IMR-90 (cell line): ENCODE data around the gene PYROXD2. TPM values are rescaled to one million over a fixed set of nuclear protein-coding genes. Genes with fewer than 3 reads are reported as not detected.

Experiments used
- ATAC-seq: fragments of 200-7000 bp; cut with Tn5 transposase; 2 replicates; pipeline ENCODE4 v1.9.1; 2020; ENCODE audit warnings: low read depth, mild to moderate bottlenecking, moderate library complexity
- BruUV-seq: library from RNA; stranded (reverse); fragments of 400-500 nt; replicated peaks from 2 replicates; lab custom pipeline; 2021; lab: Mats Ljungman, UMichigan
- CTCF ChIA-PET: fragments of 300-600 bp; formaldehyde crosslinking; extraction: SDS; loops from one replicate; lab custom pipeline; 2021; ENCODE audit warnings: antibody characterized with exemption; lab: Yijun Ruan, JAX
- POLR2A ChIA-PET: fragments of 300-600 bp; sonication (Branson Sonifier 250); formaldehyde crosslinking; loops from one replicate; lab custom pipeline; 2022; ENCODE audit warnings: antibody characterized with exemption; ENCODE audit not compliant: unreplicated experiment; lab: Charles Lee
- DNase-seq: peaks from one replicate; pipeline ENCODE4 v3.0.0; 2013
- H2AFZ ChIP-seq: replicated peaks from 2 replicates; pipeline ENCODE3; 2013; ENCODE audit warnings: low read length, mild to moderate bottlenecking; ENCODE audit not compliant: poor library complexity
- H2AK5ac ChIP-seq: 2 replicates; pipeline ENCODE4 v1.6.1; 2013; ENCODE audit warnings: low read depth, low read length, inconsistent platforms
- H2AK9ac ChIP-seq: replicated peaks from 2 replicates; pipeline ENCODE3; 2013; ENCODE audit warnings: mild to moderate bottlenecking, low read depth, low read length, moderate library complexity; ENCODE audit not compliant: poor library complexity
- H2BK120ac ChIP-seq: 2 replicates; pipeline ENCODE4 v1.6.1; 2013; ENCODE audit warnings: low read depth, low read length, inconsistent platforms
- H2BK15ac ChIP-seq: 3 replicates; pipeline ENCODE4 v1.6.1; 2013; ENCODE audit warnings: low read depth, low read length, inconsistent platforms
- H2BK20ac ChIP-seq: 2 replicates; pipeline ENCODE4 v1.6.1; 2013; ENCODE audit warnings: low read depth, mild to moderate bottlenecking, inconsistent platforms, low read length, moderate library complexity
- H2BK5ac ChIP-seq: 2 replicates; pipeline ENCODE4 v1.6.1; 2013; ENCODE audit warnings: mild to moderate bottlenecking, low read depth, low read length, inconsistent platforms; ENCODE audit not compliant: poor library complexity, severe bottlenecking
- H3K14ac ChIP-seq: replicated peaks from 2 replicates; pipeline ENCODE4 v1.6.1; 2013; ENCODE audit warnings: low read depth, low read length, inconsistent platforms
- H3K18ac ChIP-seq: 2 replicates; pipeline ENCODE4 v1.6.1; 2013; ENCODE audit warnings: low read depth, low read length, control low read depth
- H3K23ac ChIP-seq: 2 replicates; pipeline ENCODE4 v1.6.1; 2013; ENCODE audit warnings: low read depth, low read length, inconsistent platforms
- H3K27ac ChIP-seq: 2 replicates; pipeline ENCODE4 v1.5.1; 2013; ENCODE audit warnings: mild to moderate bottlenecking, control low read depth, low read length; ENCODE audit not compliant: insufficient read depth
- H3K27me3 ChIP-seq: 2 replicates; pipeline ENCODE4 v1.6.1; 2013; ENCODE audit warnings: low read length; ENCODE audit not compliant: control insufficient read depth, insufficient read depth
- H3K36me3 ChIP-seq: 2 replicates; pipeline ENCODE4 v1.6.1; 2013; ENCODE audit warnings: low read length, mixed read lengths; ENCODE audit not compliant: control insufficient read depth, insufficient read depth
- H3K4ac ChIP-seq: 2 replicates; pipeline ENCODE4 v1.6.1; 2013; ENCODE audit warnings: low read depth, low read length, inconsistent platforms
- H3K4me1 ChIP-seq: 2 replicates; pipeline ENCODE4 v1.6.1; 2013; ENCODE audit warnings: low read length, mixed read lengths; ENCODE audit not compliant: control insufficient read depth, insufficient read depth
- H3K4me2 ChIP-seq: 2 replicates; pipeline ENCODE4 v1.6.1; 2013; ENCODE audit warnings: low read depth, mild to moderate bottlenecking, control low read depth, low read length, moderate library complexity
- H3K4me3 ChIP-seq: 2 replicates; pipeline ENCODE4 v1.5.1; 2013; ENCODE audit warnings: low read depth, mild to moderate bottlenecking, control low read depth, low read length, moderate library complexity; ENCODE audit not compliant: insufficient read depth
- H3K56ac ChIP-seq: 2 replicates; pipeline ENCODE4 v1.6.1; 2013; ENCODE audit warnings: low read length, inconsistent platforms; ENCODE audit not compliant: insufficient read depth; ENCODE audit errors: extremely low read depth
- H3K79me1 ChIP-seq, 2 experiments: 2 replicates each; pipeline ENCODE4 v1.6.1; 2013; ENCODE audit warnings: low read length in 2 of 2, inconsistent platforms in 1 of 2, low read depth in 1 of 2
- H3K9ac ChIP-seq: 2 replicates; pipeline ENCODE4 v1.6.1; 2013; ENCODE audit warnings: low read depth, low read length, control low read depth
- H3K9me1 ChIP-seq: 2 replicates; pipeline ENCODE4 v1.6.1; 2013; ENCODE audit warnings: low read length, inconsistent platforms; ENCODE audit not compliant: insufficient read depth
- H3K9me3 ChIP-seq: 2 replicates; pipeline ENCODE4 v1.6.1; 2013; ENCODE audit warnings: low read length; ENCODE audit not compliant: control insufficient read depth, insufficient read depth
- H4K20me1 ChIP-seq: 2 replicates; pipeline ENCODE4 v1.6.1; 2013; ENCODE audit warnings: low read length, inconsistent platforms; ENCODE audit not compliant: insufficient read depth
- H4K5ac ChIP-seq: 2 replicates; pipeline ENCODE4 v1.6.1; 2013; ENCODE audit warnings: mild to moderate bottlenecking, low read depth, low read length, control low read depth
- H4K8ac ChIP-seq, 2 experiments: 2 replicates each; pipeline ENCODE4 v1.6.1; 2013; ENCODE audit warnings: low read depth in 2 of 2, low read length in 2 of 2, control low read depth in 1 of 2, inconsistent platforms in 1 of 2
- H4K91ac ChIP-seq: 2 replicates; pipeline ENCODE4 v1.6.1; 2013; ENCODE audit warnings: low read depth, low read length, inconsistent platforms; ENCODE audit not compliant: insufficient read depth
- CEBPB ChIP-seq: IDR thresholded peaks from 2 replicates; pipeline ENCODE4 v1.6.1; 2012; ENCODE audit warnings: low read depth, low read length, improper control_type of control experiment
- CHD1 ChIP-seq: IDR thresholded peaks from 2 replicates; pipeline ENCODE4 v1.6.1; 2012; ENCODE audit warnings: low read depth, low read length, improper control_type of control experiment
- ELK1 ChIP-seq: fragments of 150-350 bp; IDR thresholded peaks from 2 replicates; pipeline ENCODE4 v1.6.1; 2016; ENCODE audit warnings: low read depth, mild to moderate bottlenecking, low read length, moderate library complexity, borderline replicate concordance
- FOS ChIP-seq: fragments of 150-350 bp; IDR thresholded peaks from 2 replicates; pipeline ENCODE4 v1.6.1; 2016; ENCODE audit warnings: low read depth, low read length
- MAFK ChIP-seq: IDR thresholded peaks from 2 replicates; pipeline ENCODE4 v1.6.1; 2012; ENCODE audit warnings: low read depth, low read length, improper control_type of control experiment
- MAZ ChIP-seq: IDR thresholded peaks from 2 replicates; pipeline ENCODE4 v1.6.1; 2012; ENCODE audit warnings: low read depth, mild to moderate bottlenecking, low read length, improper control_type of control experiment, moderate library complexity, borderline replicate concordance
- MXI1 ChIP-seq: IDR thresholded peaks from 2 replicates; pipeline ENCODE4 v1.6.1; 2012; ENCODE audit warnings: low read depth, mild to moderate bottlenecking, low read length, moderate library complexity, borderline replicate concordance
- POLR2A ChIP-seq: IDR thresholded peaks from 2 replicates; pipeline ENCODE4 v1.6.1; 2012; ENCODE audit warnings: mild to moderate bottlenecking, low read depth, low read length
- RAD21 ChIP-seq: IDR thresholded peaks from 2 replicates; pipeline ENCODE4 v1.6.1; 2012; ENCODE audit warnings: low read length, improper control_type of control experiment
- RCOR1 ChIP-seq: IDR thresholded peaks from 2 replicates; pipeline ENCODE4 v1.6.1; 2012; ENCODE audit warnings: mild to moderate bottlenecking, low read length, improper control_type of control experiment; ENCODE audit not compliant: insufficient replicate concordance
- SMC3 ChIP-seq: fragments of 150-350 bp; IDR thresholded peaks from 2 replicates; pipeline ENCODE4 v1.6.1; 2016; ENCODE audit warnings: low read depth, mild to moderate bottlenecking, antibody characterized with exemption, low read length, moderate library complexity
- WGBS, 2 experiments: methylation state at CpG; one replicate each; pipeline versions ENCODE4 v1.1.5 to v1.1.7; 2013; ENCODE audit warnings: missing lambda C conversion rate in 2 of 2; ENCODE audit not compliant: insufficient read length in 1 of 2; ENCODE audit errors: extremely low coverage in 2 of 2; 5-methylcytosine and 5-hydroxymethylcytosine counted together
- dilution Hi-C: fragments of 300-500 bp; cut with HindIII; formaldehyde crosslinking; loops from one replicate; pipeline ENCODE4 v1.14.3; 2018; ENCODE audit warnings: low sequenced_read_pairs; ENCODE audit not compliant: unreplicated experiment
- in situ Hi-C: fragments of 300-500 bp; cut with MboI; formaldehyde crosslinking; loops from 3 replicates; pipeline ENCODE4 v1.14.3; 2019; ENCODE audit warnings: low sequenced_read_pairs, inconsistent platforms, mixed read lengths
- intact Hi-C: fragments of 100-400 bp; cut with micrococcal nuclease; formaldehyde crosslinking; loops from 2 replicates; pipeline ENCODE4 v1.10.0; 2022
- polyA plus RNA-seq, 3 experiments: library from polyadenylated mRNA; depleted of rRNA; stranded (reverse); fragments of >200 nt; gene quantifications; 2 replicates each; pipeline ENCODE4 v1.2.3, GENCODE V29; 2012; ENCODE audit warnings: low replicate concordance in 1 of 3
- total RNA-seq: library from RNA; depleted of rRNA; stranded (reverse); fragments of >200 nt; gene quantifications from 2 replicates; pipeline ENCODE4 v1.2.3, GENCODE V29; 2012

The PYROXD2 gene
- total and polyA plus RNA-seq, 2 of the 4 experiments (the other 2 are of a cell fraction) = 6.5 to 16.3 TPM

DNA sequence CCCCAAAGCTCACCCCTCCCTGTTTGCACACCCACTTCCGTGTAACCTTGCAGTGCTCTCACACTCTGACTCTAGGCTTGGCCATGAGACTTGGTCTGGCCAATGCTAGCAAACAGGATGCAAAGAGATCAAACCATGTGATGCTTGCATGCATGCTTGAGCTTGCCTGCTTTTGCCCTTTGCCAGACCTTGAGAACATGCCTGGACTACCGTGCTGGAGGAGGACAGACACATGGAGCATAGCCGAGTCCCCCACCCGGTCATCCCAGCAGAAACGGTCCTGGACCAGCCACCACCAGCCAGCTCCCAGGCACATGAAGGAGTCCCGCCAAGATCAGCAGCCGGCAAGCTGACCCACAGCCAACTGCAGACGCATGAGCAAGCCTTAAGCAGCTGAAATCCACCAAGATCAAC lies 23.4 kb downstream of the PYROXD2 start (continued):
- TF ChIP-seq CHD1 (no peak), ELK1 (no peak), RCOR1 (no peak), FOS (no peak)

DNA sequence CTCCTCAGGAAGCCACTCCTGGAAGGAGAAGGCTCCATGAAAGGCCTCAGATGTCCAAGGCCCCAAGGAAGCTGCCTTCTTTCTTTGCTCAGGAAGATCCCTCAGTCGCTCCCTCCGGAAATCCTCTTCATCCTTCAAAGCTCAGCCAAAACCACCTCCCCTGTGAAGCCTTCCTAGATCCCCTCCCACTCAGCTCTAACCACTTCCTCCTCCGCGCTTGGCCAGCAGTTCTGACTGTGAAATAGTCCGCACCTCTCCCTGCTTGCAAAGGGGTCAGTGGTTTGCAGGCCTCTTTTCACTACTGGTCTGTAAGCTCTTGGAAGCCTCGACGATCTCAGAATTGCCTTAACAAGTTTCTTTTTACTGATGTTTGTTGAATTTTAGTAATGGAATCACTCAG lies 23.9 kb downstream of the PYROXD2 start:
- H3K4me2 ChIP-seq = no peak overlapping the region
- H3K27me3 ChIP-seq = no peaks in the 10 kb centered on the region
- H2BK5ac ChIP-seq = no peak overlapping the region
- no peak overlapping the region for H2AK5ac ChIP-seq
- no peak overlapping the region for H3K27ac ChIP-seq
- no peak overlapping the region for H3K9ac ChIP-seq
- H3K23ac ChIP-seq = no peak overlapping the region
- H2BK20ac ChIP-seq = no peak overlapping the region
- H4K8ac ChIP-seq = no peak overlapping the region
- no peaks in the 10 kb centered on the region for H4K20me1 ChIP-seq
- no peak overlapping the region for H2AFZ ChIP-seq
- H3K36me3 ChIP-seq = peaks cover 19% of the 10 kb centered on the region; the same call in 1 of the 2 replicates
- no peak overlapping the region for H3K18ac ChIP-seq
- H4K5ac ChIP-seq = no peak overlapping the region
- no peak overlapping the region for H2AK9ac ChIP-seq
- intact Hi-C loops = no loop called here
- ChIA-PET POLR2A (no interaction called here), CTCF (interaction anchor here (0.6 kb wide), 1 partner anchor 13 kb away, joined by 3 read pairs; no protein-coding TSS in a partner anchor)
- H3K9me1 ChIP-seq = peaks cover 4% of the 10 kb centered on the region; the same call in 1 of the 2 replicates
- DNase-seq (no peak), ATAC-seq (no peak)
- no peak overlapping the region for H3K4me3 ChIP-seq
- no peak overlapping the region for H2BK120ac ChIP-seq
- dilution Hi-C loops = no loop called here
- TF ChIP-seq FOS (no peak), MXI1 (no peak), MAZ (no peak), RAD21 (no peak), CHD1 (no peak), RCOR1 (no peak), MAFK (no peak), CEBPB (no peak), POLR2A (no peak), SMC3 (no peak)
- H2BK15ac ChIP-seq = no peak overlapping the region
- peaks cover 5% of the 10 kb centered on the region; the same call in 1 of the 2 replicates for H3K4me1 ChIP-seq
- no peak overlapping the region for H4K91ac ChIP-seq
- no peak overlapping the region for H3K4ac ChIP-seq
- H3K56ac ChIP-seq = no peak overlapping the region
- no peak overlapping the region for H3K14ac ChIP-seq
- no TSS peak for BruUV-seq
- in situ Hi-C loops = loop anchor here (5.0 kb wide), 1 partner anchor 144 kb away; no protein-coding TSS in a partner anchor
- no peaks in the 10 kb centered on the region for H3K79me1 ChIP-seq
- 100% methylated on average over 2 of the region's 7 CpGs; no CpG with 5 or more reads in 1 of the 2 experiments for WGBS, 2 experiments
- H3K9me3 ChIP-seq = no peaks in the 10 kb centered on the region
